CD8-positive, alpha-beta memory T cell (primary cell): ENCODE measurements around the gene LRRC37A3. TPM values are rescaled to one million over a fixed set of nuclear protein-coding genes. Genes with fewer than 3 reads are reported as not detected.
"Not testable (repeated sequence)": the region's sequence is repeated elsewhere in the genome, so short reads cannot be mapped to it uniquely, and the experiment has no call there.

Experiments
- CTCF ChIA-PET: fragments of 350-600 bp; sonication (Branson Sonifier 250); formaldehyde crosslinking; loops from one replicate; lab custom pipeline; 2021; ENCODE audit warnings: antibody characterized with exemption; lab: Charles Lee
- POLR2A ChIA-PET: fragments of 350-600 bp; sonication (Branson Sonifier 250); formaldehyde crosslinking; loops from one replicate; lab custom pipeline; 2021; ENCODE audit warnings: antibody characterized with exemption; lab: Charles Lee
- DNase-seq, 5 donors: peaks; one replicate each; pipeline versions ENCODE4 v3.0.0 to v3.0.0-alpha.2; 2020 to 2022; ENCODE audit warnings: mixed read lengths in 1 of 5
- H3K27ac ChIP-seq: one replicate; pipeline ENCODE4 v1.7.0; 2013; ENCODE audit warnings: low read depth, mild to moderate bottlenecking, low read length, moderate library complexity
- H3K27me3 ChIP-seq: 2 replicates; pipeline ENCODE4 v1.7.0; 2013; ENCODE audit warnings: low read length, mild to moderate bottlenecking; ENCODE audit not compliant: insufficient read depth, poor library complexity, severe bottlenecking
- H3K36me3 ChIP-seq: 2 replicates; pipeline ENCODE4 v1.7.0; 2013; ENCODE audit warnings: mild to moderate bottlenecking, low read length, moderate library complexity; ENCODE audit not compliant: insufficient read depth
- H3K4me1 ChIP-seq: 2 replicates; pipeline ENCODE4 v1.7.0; 2013; ENCODE audit warnings: mild to moderate bottlenecking, low read length, moderate library complexity; ENCODE audit not compliant: insufficient read depth
- H3K4me3 ChIP-seq: 2 replicates; pipeline ENCODE4 v1.7.0; 2013; ENCODE audit warnings: mild to moderate bottlenecking, low read length
- H3K9me3 ChIP-seq: 2 replicates; pipeline ENCODE4 v1.7.0; 2013; ENCODE audit warnings: mild to moderate bottlenecking, low read length
- H3K27ac Mint-ChIP-seq, 8 donors: one replicate each; pipeline ENCODE4 v1.8.0; 2020 to 2021; ENCODE audit warnings: mixed read lengths in 8 of 8, mild to moderate bottlenecking in 6 of 8, inconsistent platforms in 3 of 8, moderate library complexity in 3 of 8
- H3K27me3 Mint-ChIP-seq, 2 donors: one replicate each; pipeline ENCODE4 v1.8.0; 2020 to 2021; ENCODE audit warnings: mixed read lengths in 2 of 2, mild to moderate bottlenecking in 1 of 2, moderate library complexity in 1 of 2
- H3K36me3 Mint-ChIP-seq, 3 donors: one replicate each; pipeline ENCODE4 v1.8.0; 2020 to 2021; ENCODE audit warnings: mixed read lengths in 3 of 3, inconsistent platforms in 1 of 3, mild to moderate bottlenecking in 1 of 3
- H3K4me1 Mint-ChIP-seq, 3 donors: one replicate each; pipeline ENCODE4 v1.8.0; 2020 to 2021; ENCODE audit warnings: mixed read lengths in 3 of 3, inconsistent platforms in 1 of 3, mild to moderate bottlenecking in 1 of 3
- H3K4me3 Mint-ChIP-seq, 7 donors: one replicate each; pipeline ENCODE4 v1.8.0; 2020 to 2021; ENCODE audit warnings: mixed read lengths in 7 of 7, mild to moderate bottlenecking in 6 of 7, moderate library complexity in 4 of 7, inconsistent platforms in 2 of 7
- H3K9me3 Mint-ChIP-seq, 5 donors: one replicate each; pipeline ENCODE4 v1.8.0; 2020 to 2022; ENCODE audit warnings: mixed read lengths in 5 of 5, mild to moderate bottlenecking in 3 of 5, moderate library complexity in 2 of 5, inconsistent platforms in 1 of 5
- polyA plus RNA-seq: library from polyadenylated mRNA; unstranded; fragments of 300-500 nt; fragmentation: Illumina TruSeq; gene quantifications from one replicate; pipeline ENCODE4 v1.2.3, GENCODE V29; 2021
- total RNA-seq, 2 experiments: library from RNA; stranded (reverse); gene quantifications; one replicate each; pipeline ENCODE4 v1.2.3, GENCODE V29; 2021

The LRRC37A3 gene
- total and polyA plus RNA-seq, 3 experiments from 2014 or later = 1.5 to 9.3 (median 6.6) TPM

GRCh38 chr17:64840960-64841359 is 78.3 kb downstream of the LRRC37A3 start:
- H3K27ac Mint-ChIP-seq = peak overlapping the region in 1 of 8 donors; percentile 66
- H3K4me3 ChIP-seq, H3K4me1 Mint-ChIP-seq, H3K27me3 Mint-ChIP-seq, H3K4me3 Mint-ChIP-seq, H3K9me3 Mint-ChIP-seq, H3K27me3 ChIP-seq, CTCF ChIA-PET, H3K36me3 ChIP-seq, H3K9me3 ChIP-seq, H3K36me3 Mint-ChIP-seq, DNase-seq, POLR2A ChIA-PET, H3K4me1 ChIP-seq, H3K27ac ChIP-seq: not testable (repeated sequence)

GRCh38 chr17:64838513-64838912 is 80.8 kb downstream of the LRRC37A3 start:
- H3K9me3 ChIP-seq, H3K4me3 ChIP-seq, DNase-seq, H3K36me3 ChIP-seq, H3K27ac ChIP-seq, CTCF ChIA-PET, H3K27me3 Mint-ChIP-seq, H3K9me3 Mint-ChIP-seq, POLR2A ChIA-PET, H3K27me3 ChIP-seq, H3K4me1 ChIP-seq: not testable (repeated sequence)
- H3K36me3 Mint-ChIP-seq = peaks cover 0 to 15% (median 0%) of the 10 kb centered on the region in 3 donors
- H3K4me1 Mint-ChIP-seq = peaks cover 14 to 27% (median 19%) of the 10 kb centered on the region in 3 donors
- H3K4me3 Mint-ChIP-seq = peak overlapping the region in 3 of 7 donors; percentile 36 to 61 (median 44)
- H3K27ac Mint-ChIP-seq = peak overlapping the region in 2 of 8 donors; percentile 14 to 23

GRCh38 chr17:64837018-64837761 is 82.1 kb downstream of the LRRC37A3 start:
- H3K27me3 ChIP-seq, H3K9me3 ChIP-seq, H3K9me3 Mint-ChIP-seq, H3K4me1 ChIP-seq, H3K36me3 ChIP-seq, H3K27me3 Mint-ChIP-seq: not testable (repeated sequence)
- peaks cover 14 to 27% (median 19%) of the 10 kb centered on the region in 3 donors for H3K4me1 Mint-ChIP-seq
- H3K27ac Mint-ChIP-seq = peak overlapping the region; percentile 89 to 98 (median 96)
- peak overlapping the region; percentile 72 for H3K4me3 ChIP-seq
- ChIA-PET CTCF (interaction anchor here (0.9 kb wide), 1 partner anchor 61 kb away, joined by 3 read pairs; no protein-coding TSS in a partner anchor), POLR2A (interaction anchor here (0.6 to 1.2 kb wide), 3 partner anchors 59 to 226 kb away, joined by 3 to 7 read pairs (median 4); partner anchors contain the start of gene GNA13)
- peak overlapping the region; percentile 87 to 96 (median 94) for H3K4me3 Mint-ChIP-seq
- DNase-seq = peak; percentile 79 to 90 (median 87)
- peaks cover 0 to 15% (median 0%) of the 10 kb centered on the region in 3 donors for H3K36me3 Mint-ChIP-seq
- peak overlapping the region; percentile 72 for H3K27ac ChIP-seq

- H3K9me3 ChIP-seq, CTCF ChIA-PET, H3K9me3 Mint-ChIP-seq, H3K4me1 ChIP-seq, H3K27me3 ChIP-seq, H3K36me3 ChIP-seq, H3K27me3 Mint-ChIP-seq: not testable (repeated sequence)
- Mint-ChIP-seq H3K36me3 (peaks cover 0 to 15% (median 0%) of the 10 kb centered on the region in 3 donors), H3K4me1 (peaks cover 14 to 27% (median 19%) of the 10 kb centered on the region in 3 donors), H3K4me3 (peak overlapping the region; percentile 87 to 96 (median 94)), H3K27ac (peak overlapping the region; percentile 78 to 98 (median 95))
- peak overlapping the region; percentile 72 for H3K27ac ChIP-seq
- POLR2A ChIA-PET = interaction anchor here (1.1 kb wide), 1 partner anchor 220 kb away, joined by 7 read pairs; the partner anchor contains the start of gene GNA13
- peak overlapping the region; percentile 72 for H3K4me3 ChIP-seq
- peak in 3 of 5 donors; percentile 36 to 55 (median 42) for DNase-seq
Measured at GRCh38 chr17:64836623-64837017, 82.7 kb downstream of the LRRC37A3 start.

DNA sequence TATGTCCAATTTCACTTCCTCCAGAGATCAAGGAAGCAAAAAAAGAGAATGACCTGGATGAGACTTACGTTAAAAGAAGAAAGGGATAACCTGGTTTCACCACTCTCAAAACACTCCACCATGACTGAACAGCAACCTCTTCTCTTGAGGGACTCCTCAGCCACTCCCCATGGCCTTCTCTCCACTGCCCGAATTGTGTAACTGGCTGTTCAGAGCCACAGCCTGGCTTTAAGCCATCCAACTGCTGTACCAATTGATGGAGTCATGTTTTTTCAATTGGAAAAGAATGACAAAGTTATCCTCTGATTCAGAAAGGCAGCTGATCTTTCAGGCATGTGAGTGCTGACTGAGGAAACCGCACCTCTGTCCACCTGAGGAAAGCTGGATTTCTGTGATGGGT is 85.2 kb downstream of the LRRC37A3 start:
- H3K9me3 Mint-ChIP-seq, H3K36me3 ChIP-seq, POLR2A ChIA-PET, H3K9me3 ChIP-seq, DNase-seq, CTCF ChIA-PET, H3K4me1 ChIP-seq, H3K27me3 Mint-ChIP-seq, H3K27ac ChIP-seq, H3K4me3 ChIP-seq, H3K27me3 ChIP-seq: not testable (repeated sequence)
- peak overlapping the region in 2 of 8 donors; percentile 29 to 33 for H3K27ac Mint-ChIP-seq
- peak overlapping the region in 3 of 7 donors; percentile 32 to 94 (median 67) for H3K4me3 Mint-ChIP-seq
- peaks cover 23 to 38% (median 27%) of the 10 kb centered on the region in 3 donors for H3K4me1 Mint-ChIP-seq
- peaks cover 0 to 23% (median 0%) of the 10 kb centered on the region in 3 donors for H3K36me3 Mint-ChIP-seq

GRCh38 chr17:64830631-64831040 is 88.6 kb downstream of the LRRC37A3 start:
- H3K4me3 Mint-ChIP-seq, H3K27ac ChIP-seq, H3K9me3 ChIP-seq, H3K27me3 ChIP-seq, H3K4me1 ChIP-seq, POLR2A ChIA-PET, DNase-seq, H3K36me3 ChIP-seq, H3K27me3 Mint-ChIP-seq, H3K9me3 Mint-ChIP-seq, H3K4me3 ChIP-seq, CTCF ChIA-PET: not testable (repeated sequence)
- peaks cover 13 to 31% (median 18%) of the 10 kb centered on the region in 3 donors for H3K4me1 Mint-ChIP-seq
- H3K27ac Mint-ChIP-seq = peak overlapping the region in 1 of 8 donors; percentile 54
- peaks cover 0 to 29% (median 1%) of the 10 kb centered on the region in 3 donors for H3K36me3 Mint-ChIP-seq

GRCh38 chr17:64829824-64830630 is 89.3 kb downstream of the LRRC37A3 start:
- H3K9me3 ChIP-seq, H3K27ac Mint-ChIP-seq, H3K4me3 ChIP-seq, H3K36me3 ChIP-seq, POLR2A ChIA-PET, H3K27me3 ChIP-seq, H3K9me3 Mint-ChIP-seq, H3K27me3 Mint-ChIP-seq, H3K27ac ChIP-seq, CTCF ChIA-PET, H3K4me3 Mint-ChIP-seq, DNase-seq, H3K4me1 ChIP-seq: not testable (repeated sequence)
- H3K4me1 Mint-ChIP-seq = peaks cover 12 to 26% (median 12%) of the 10 kb centered on the region in 3 donors
- H3K36me3 Mint-ChIP-seq = peaks cover 0 to 29% (median 3%) of the 10 kb centered on the region in 3 donors

DNA sequence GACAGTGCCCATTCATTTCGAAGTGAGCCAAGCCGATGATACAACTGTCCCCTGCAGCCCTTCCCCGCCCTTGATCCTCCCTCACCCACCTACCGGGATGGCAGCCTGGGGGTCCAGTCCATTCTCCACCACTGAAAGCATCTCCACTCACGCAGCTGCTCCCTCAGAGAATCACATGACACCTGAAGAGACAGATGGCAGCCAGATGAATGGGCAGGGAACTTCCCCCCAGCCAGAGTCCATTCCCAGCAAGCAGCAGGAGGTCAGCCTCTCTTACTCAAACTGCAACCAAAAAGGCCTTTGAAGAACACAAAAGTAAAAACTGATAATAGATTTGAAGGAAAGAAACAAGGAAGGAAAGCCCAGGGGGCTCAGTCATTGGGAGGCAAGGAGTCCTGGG is 90.2 kb downstream of the LRRC37A3 start:
- H3K27me3 Mint-ChIP-seq, H3K36me3 ChIP-seq, H3K27ac ChIP-seq, CTCF ChIA-PET, H3K4me3 ChIP-seq, H3K4me1 ChIP-seq, H3K27me3 ChIP-seq, H3K4me3 Mint-ChIP-seq, DNase-seq, H3K9me3 Mint-ChIP-seq, H3K9me3 ChIP-seq, POLR2A ChIA-PET: not testable (repeated sequence)
- Mint-ChIP-seq H3K27ac (peak overlapping the region in 2 of 8 donors; percentile 32 to 68), H3K36me3 (peaks cover 0 to 34% (median 8%) of the 10 kb centered on the region in 3 donors), H3K4me1 (peaks cover 9 to 17% (median 14%) of the 10 kb centered on the region in 3 donors)
